Neural cell (in vitro differentiated cells): Measurements from ENCODE around the gene LRIG1.

ENCODE experiments used
- EP300 ChIP-seq: fragments of 450-650 bp; conservative IDR thresholded peaks from 2 replicates; pipeline ENCODE4 v1.6.1; 2014; ENCODE audit warnings: antibody characterized with exemption, mild to moderate bottlenecking, moderate library complexity; ENCODE audit not compliant: poor library complexity, severe bottlenecking
- EZH2 ChIP-seq: fragments of 200-600, 300-800 bp; shearing (Covaris generic), sonication (generic); IDR thresholded peaks from 2 replicates; pipeline ENCODE4 v1.6.1; 2014; ENCODE audit warnings: antibody characterized with exemption, low read length, borderline replicate concordance, mild to moderate bottlenecking; ENCODE audit not compliant: insufficient read depth, poor library complexity, severe bottlenecking
- MXI1 ChIP-seq: fragments of 450-650 bp; conservative IDR thresholded peaks from 2 replicates; pipeline ENCODE4 v1.6.1; 2014; ENCODE audit warnings: antibody characterized with exemption, mild to moderate bottlenecking; ENCODE audit not compliant: poor library complexity, severe bottlenecking
- POLR2AphosphoS5 ChIP-seq: IDR thresholded peaks from 2 replicates; pipeline ENCODE4 v1.6.1; 2012
- RAD21 ChIP-seq: fragments of 450-650 bp; conservative IDR thresholded peaks from 2 replicates; pipeline ENCODE4 v1.6.1; 2014; ENCODE audit warnings: antibody characterized with exemption, mild to moderate bottlenecking, moderate library complexity
- TAF1 ChIP-seq: IDR thresholded peaks from 2 replicates; pipeline ENCODE4 v1.6.1; 2012; ENCODE audit warnings: low read depth
- TF ChIP-seq, protein P1 (sequence below): fragments of 450-650 bp; IDR thresholded peaks from 2 replicates; pipeline ENCODE4 v1.5.1; 2014; ENCODE audit warnings: antibody characterized with exemption, mild to moderate bottlenecking, moderate library complexity; ENCODE audit not compliant: poor library complexity, severe bottlenecking

DNA sequence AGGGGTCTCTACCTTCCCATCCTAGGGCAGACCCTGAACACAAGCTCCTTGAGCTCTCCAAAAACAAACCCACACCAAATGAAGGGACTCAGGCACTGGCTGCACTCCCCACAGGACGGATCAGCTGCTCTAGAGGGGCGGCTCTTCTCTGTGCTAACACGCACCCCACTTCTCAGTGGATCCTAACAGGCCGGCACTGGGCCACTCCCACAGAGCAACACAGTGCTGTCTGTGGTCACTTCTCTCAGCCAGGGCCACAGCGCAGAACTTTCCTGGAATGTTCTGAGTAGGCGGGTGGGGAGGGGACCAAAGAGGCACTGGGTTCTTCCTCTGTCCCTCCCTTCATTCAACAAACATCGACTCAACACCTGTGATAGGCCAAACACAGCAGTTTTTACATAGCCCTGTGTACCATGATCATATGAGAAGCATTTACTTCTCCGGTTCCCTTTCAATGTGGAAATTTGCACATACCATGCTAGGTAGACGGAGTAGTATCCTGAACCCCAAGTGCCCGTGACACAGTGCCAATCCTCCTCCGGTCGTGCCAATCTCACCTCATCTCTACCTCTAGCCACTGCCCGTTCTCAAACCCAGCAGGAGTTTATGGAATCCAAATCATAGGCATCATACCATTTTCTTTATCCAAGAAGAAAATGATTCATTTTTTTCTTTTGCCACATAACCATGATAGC, 98.1 kb downstream of the LRIG1 start:
- TF ChIP-seq, protein P1, sequence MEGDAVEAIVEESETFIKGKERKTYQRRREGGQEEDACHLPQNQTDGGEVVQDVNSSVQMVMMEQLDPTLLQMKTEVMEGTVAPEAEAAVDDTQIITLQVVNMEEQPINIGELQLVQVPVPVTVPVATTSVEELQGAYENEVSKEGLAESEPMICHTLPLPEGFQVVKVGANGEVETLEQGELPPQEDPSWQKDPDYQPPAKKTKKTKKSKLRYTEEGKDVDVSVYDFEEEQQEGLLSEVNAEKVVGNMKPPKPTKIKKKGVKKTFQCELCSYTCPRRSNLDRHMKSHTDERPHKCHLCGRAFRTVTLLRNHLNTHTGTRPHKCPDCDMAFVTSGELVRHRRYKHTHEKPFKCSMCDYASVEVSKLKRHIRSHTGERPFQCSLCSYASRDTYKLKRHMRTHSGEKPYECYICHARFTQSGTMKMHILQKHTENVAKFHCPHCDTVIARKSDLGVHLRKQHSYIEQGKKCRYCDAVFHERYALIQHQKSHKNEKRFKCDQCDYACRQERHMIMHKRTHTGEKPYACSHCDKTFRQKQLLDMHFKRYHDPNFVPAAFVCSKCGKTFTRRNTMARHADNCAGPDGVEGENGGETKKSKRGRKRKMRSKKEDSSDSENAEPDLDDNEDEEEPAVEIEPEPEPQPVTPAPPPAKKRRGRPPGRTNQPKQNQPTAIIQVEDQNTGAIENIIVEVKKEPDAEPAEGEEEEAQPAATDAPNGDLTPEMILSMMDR, result no peak
- TF ChIP-seq TAF1 (no peak), RAD21 (no peak), POLR2AphosphoS5 (no peak), EZH2 (no peak), MXI1 (no peak), EP300 (no peak)
